NCI-H1048 (cell line): ENCODE measurements around the gene MYOZ1.
"Not testable (repeated sequence)": the region's sequence is repeated elsewhere in the genome, so short reads cannot be mapped to it uniquely, and the experiment has no call there.

Experiments used
- DNase-seq: peaks from one replicate; lab custom pipeline; 2025; lab: John Stamatoyannopoulos, UW

MYOZ1 gene, protein sequence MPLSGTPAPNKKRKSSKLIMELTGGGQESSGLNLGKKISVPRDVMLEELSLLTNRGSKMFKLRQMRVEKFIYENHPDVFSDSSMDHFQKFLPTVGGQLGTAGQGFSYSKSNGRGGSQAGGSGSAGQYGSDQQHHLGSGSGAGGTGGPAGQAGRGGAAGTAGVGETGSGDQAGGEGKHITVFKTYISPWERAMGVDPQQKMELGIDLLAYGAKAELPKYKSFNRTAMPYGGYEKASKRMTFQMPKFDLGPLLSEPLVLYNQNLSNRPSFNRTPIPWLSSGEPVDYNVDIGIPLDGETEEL

GRCh38 chr10:73641328-73642060, at the start of gene MYOZ1:
Gene MYOZ1, minus strand, starts transcription at chr10:73641474. Its CDS starts 1,457 bp downstream, at chr10:73640017.
- DNase-seq: no peak

- not testable (repeated sequence) for DNase-seq
Measured at GRCh38 chr10:73690755-73691154, 49.5 kb upstream of the MYOZ1 start.

GRCh38 chr10:73689596-73689995, 48.3 kb upstream of the MYOZ1 start:
- DNase-seq: not testable (repeated sequence)

DNA sequence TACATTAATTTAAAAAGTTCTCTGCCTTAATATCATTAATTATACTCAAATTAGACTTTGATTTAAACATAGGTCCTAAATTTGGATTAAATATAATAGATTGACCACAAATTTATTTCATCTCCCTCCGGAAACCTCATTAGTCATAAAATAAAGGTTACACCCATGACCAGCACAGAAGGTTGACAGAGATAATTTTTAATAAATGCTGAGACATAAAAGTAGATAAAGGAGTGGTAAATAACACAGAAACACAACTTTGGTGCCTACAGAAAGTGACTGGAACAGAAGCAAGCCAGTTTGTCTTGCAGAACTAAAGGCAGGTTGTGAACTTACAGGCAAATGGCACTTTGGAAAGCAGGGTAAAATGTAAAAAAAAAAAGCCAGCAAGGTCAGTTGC, 46.4 kb upstream of the MYOZ1 start:
- not testable (repeated sequence) for DNase-seq

DNA sequence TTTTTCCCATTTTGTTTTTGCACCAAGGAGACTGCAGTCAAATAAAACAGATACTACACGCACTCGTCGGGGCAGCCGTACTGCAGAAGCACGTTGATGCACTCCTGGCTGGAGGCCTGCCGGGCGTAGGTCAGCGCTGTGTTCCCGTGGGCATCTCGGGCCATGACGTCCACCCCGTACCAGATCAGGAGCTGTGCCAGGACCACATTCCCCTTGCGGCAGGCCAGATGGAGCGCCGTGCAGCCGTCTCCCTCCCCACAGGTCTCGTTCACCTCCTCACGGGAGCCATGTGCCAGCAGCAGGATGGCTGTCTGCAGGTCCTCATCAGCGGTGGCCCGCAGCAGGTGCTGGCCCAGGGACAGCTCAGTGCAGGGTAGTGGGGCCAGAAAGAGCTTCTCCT, 33.3 kb upstream of the MYOZ1 start:
- DNase-seq: not testable (repeated sequence)

GRCh38 chr10:73668378-73668777, 27.1 kb upstream of the MYOZ1 start:
- not testable (repeated sequence) for DNase-seq

GRCh38 chr10:73666153-73666809, 25.0 kb upstream of the MYOZ1 start:
- DNase-seq: not testable (repeated sequence)

DNA sequence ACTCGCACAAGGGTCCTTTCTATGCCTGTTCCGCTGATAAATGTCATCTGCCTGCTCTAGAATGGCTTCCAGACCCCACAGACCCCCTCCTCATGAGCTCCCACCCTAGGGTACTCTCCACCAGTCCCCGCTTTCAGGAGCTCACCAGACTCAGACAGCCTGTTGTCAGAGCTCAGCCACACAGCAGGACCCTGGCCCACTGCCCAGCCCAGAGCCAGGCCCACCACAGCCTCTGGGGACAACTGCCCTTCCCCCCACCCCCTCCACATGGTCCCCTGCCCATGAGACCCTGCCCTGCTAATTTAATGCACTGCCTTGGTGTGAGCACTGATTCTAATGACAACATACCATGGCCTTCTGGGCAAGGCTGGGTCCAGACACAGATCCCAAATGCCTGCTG, 24.3 kb upstream of the MYOZ1 start:
- DNase-seq: not testable (repeated sequence)

GRCh38 chr10:73664156-73665040, 23.1 kb upstream of the MYOZ1 start:
- not testable (repeated sequence) for DNase-seq

DNA sequence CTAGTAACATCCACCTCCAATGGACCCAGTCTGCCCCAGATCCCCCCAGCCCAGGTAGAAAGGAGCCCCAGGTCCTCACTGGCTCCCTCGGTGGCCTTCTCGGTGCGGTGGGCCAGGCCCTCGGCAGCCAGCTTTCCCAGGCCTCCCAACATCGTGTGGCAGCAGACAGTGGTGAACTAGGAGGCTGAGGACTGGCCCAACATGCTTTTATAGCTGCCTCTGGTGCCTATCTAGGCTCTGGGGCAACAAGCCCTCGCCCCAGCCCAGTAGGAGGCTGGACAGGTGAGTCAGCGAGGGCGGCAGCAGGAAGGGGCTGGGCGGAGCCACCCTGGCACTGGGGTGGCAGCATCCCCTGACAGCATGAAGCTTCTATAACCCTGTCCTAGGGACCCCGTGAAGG, 22.3 kb upstream of the MYOZ1 start:
- DNase-seq: not testable (repeated sequence)

GRCh38 chr10:73662705-73663104, 21.4 kb upstream of the MYOZ1 start:
- not testable (repeated sequence) for DNase-seq

DNA sequence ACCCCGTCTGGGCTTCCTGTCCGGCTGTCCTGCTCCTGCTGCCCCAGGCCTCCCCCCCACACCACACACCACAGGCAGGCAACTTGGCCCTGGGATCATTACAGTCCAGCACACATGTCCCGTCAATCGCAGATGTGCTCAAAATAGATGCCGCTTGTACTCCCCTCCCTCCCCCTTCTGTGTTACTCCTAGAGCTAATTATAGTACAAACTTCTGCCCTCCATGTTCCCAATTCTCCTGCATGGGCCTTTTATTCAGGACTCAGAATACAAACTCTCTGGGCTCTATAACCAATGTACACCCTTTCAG, 14.7 kb upstream of the MYOZ1 start, which contains the start of gene SYNPO2L:
Gene SYNPO2L (minus strand): TSS at position 40 of the 309 bp plus-strand sequence. CDS start 107 bp downstream, outside the sequence.
- no peak for DNase-seq

DNA sequence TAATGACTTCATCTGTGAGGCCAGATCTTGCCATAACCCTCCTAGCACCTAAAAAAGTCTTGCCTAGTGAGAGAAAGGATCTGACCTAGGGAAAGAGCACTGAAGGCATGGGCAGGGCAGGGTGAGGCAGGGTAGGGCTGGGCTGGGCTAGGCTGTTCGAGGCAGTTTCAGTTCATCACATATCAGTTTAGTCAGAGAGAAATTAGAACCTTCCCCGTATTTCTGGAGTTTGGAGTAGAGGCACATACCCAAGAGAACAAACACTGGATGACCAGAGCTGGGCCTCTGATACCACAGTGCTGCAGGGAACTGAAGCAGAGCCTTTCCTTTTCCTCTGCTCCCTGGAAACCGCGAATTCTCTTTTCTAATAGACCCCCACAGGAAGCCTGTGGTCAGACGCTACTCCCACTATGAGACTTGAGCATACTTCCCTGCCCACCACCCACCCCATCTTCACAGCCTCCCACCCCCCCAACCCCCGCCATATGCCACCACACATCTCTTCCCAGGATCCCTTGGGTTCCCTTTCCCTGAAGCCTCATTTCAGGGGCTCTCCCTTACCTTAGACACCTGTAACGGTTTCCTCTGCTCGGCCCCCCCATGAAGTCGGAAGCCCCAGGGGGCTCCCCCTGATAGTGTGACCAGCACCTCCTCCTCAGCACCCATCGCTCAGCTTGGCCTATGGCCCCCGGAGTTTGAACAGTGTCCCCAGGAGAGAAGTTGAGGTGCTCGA, 14.1 kb upstream of the MYOZ1 start:
- no peak for DNase-seq

DNA sequence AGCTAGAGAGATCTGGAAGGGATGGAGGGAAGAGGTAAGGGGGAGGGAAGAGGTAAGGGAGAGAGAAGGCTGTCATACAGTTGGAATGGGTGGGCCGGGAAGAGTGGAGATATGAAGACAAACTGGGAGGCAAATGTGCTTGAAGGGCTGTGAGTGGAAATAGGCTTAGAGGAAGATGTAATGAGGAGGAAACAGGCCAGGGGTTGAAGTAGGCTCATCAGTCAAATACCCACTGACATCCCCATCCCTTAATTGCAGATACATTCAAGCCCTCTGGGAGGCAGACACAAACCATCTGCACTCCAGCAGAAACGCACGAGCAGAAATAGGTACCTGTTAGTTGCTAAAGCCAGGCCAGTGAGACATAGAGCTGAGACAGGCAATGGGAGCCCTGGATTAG, 12.4 kb upstream of the MYOZ1 start:
- no peak for DNase-seq

DNA sequence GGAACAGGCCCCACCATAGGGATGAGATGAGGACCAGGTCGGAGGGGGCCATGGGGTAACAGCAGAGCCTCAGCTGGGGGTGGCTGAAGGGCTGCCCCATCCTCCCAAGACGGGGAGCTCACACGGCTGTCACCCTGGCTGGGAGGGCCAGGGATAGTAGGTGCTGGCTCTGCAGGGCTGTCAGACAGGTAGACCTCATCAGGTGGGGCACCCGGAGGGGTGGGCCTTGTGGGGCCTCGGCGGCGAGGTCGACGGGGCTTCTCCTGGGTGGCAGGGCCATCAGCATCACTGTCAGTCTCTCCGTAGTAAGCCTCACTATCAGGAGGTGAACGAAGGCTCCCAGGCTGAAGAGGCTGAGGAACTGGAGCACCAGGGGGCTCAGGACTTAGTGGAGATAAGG, 11.9 kb upstream of the MYOZ1 start:
- DNase-seq: no peak

DNA sequence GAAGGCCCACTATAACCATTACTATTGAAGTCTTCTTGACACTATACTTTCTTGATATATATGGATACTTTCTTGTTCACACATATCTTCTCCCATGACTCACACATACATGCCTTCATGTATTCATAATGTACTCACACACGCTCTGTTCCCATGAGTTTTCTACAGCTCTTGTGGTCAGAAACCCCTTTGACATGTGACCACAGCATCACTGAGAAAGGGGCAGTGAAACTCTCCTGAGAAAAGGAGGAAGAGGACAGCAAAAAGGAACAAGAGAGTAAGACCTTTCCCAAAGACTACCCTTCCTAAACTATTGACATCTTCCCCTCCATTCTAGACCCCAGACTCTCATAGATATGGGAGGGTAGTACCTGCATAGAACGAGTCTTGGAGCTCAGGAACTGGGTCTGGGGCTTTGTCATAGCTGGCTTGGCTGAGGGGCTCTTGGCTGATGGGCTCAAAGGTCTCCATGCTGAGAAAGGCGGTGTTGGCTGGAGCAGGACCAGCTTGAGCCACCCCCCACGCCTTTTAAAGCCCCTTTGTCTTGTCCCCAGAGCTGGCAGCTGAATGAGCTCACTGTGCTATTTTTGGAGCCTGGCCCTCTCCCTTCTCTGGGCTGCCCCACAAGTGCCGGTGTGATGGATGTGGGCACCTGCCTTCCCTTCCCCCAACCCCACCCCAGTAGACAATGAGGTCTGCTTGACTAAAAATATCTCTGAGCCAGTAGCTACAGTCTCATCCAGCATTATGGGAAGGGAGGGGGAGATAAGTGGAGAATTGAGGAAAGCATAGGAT, 9.5 kb upstream of the MYOZ1 start:
- DNase-seq: no peak

DNA sequence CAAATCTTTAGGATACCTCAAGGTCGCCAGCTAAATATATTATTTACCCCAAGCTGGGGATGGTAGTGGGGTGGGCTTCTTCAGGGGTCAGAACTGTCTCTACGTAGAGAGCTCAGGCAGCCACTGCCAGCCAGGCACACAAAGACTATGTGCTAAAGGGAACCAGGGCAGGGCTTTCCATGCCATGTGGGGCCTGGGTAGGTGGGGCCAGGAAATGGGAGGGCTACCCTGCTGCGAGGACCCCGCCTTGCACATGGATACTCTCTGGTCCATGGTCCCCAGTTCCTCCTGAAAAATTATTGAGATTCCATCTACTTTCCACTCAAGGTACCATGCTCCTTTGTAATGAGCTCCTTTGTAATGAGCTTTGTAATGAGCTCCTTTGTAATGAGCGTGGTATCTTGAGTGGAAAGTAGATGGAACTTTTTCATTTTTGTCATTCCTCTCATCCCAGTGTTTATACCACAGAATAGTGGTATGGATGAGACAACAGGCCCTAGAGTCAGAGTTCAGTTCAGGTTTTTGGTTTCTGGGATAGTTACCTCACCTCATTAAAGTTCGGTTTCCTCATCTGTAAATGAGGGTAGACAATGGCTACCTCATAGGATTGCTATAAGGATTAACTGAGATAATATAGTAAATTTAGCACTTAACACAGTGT, 8.7 kb upstream of the MYOZ1 start:
- no peak for DNase-seq

DNA sequence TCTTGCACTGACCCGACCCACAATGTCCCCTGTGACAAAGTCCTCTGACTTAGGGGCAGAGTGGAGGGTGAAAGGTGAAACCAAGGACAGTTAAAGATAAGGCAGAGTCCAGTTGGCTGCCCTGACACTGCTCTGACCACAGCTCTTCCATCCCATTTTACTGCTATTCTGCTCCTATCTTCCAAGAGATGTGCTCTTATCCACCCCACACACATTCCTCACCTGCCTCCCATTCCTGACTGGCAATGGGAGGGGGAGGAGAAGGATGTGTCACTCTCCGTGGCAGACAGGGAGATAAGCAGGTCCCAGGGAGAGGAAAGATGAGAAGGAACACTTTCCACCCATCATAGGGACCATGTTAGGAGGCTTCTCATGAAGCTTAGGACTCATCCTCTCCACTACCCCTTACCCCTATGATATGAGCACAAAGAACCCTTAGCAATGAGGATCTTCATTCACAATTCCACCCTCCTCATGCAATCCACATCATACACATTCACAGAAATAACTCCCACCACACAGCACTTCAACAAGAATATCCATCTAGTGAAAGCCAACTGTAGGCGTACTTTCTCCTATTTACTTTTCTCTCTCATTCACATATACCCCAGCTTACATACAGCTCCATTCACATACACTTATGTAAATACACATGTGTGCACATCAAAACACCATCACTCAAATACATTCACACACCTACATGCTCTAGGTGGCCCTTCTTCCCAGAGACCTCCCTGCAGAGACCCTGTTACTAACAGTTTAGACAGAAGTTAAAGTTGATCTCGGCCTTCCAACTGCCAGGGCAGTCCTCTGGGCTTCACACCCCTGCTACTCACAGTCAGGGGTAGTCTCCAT, 7.9 kb upstream of the MYOZ1 start:
- no peak for DNase-seq
